HepG2 (cell line): ENCODE data around the gene WASF1. TPM values are rescaled to one million over a fixed set of nuclear protein-coding genes. Genes with fewer than 3 reads are reported as not detected.

ENCODE experiments used
- ARNT2 ChIP-seq: sonication (generic); formaldehyde crosslinking; IDR thresholded peaks from 2 replicates; pipeline ENCODE4 v1.8.0; 2022; ENCODE audit warnings: mild to moderate bottlenecking, low read depth, missing genetic modification reagents, moderate library complexity
- BCLAF1 ChIP-seq: fragments of 450-650 bp; IDR thresholded peaks from 2 replicates; pipeline ENCODE4 v1.6.1; 2017; ENCODE audit warnings: mild to moderate bottlenecking
- BORCS8-MEF2B ChIP-seq: sonication (generic); formaldehyde crosslinking; IDR thresholded peaks from 2 replicates; pipeline ENCODE4 v1.8.0; 2022; ENCODE audit warnings: mild to moderate bottlenecking, missing genetic modification reagents
- CBX2 ChIP-seq, 2 experiments: fragments of 200-600 bp in 1 of 2; sonication (generic); formaldehyde crosslinking in 1 of 2; IDR thresholded peaks; 2 replicates each; pipeline versions ENCODE4 v1.7.0 to v1.8.1; 2018 to 2022; ENCODE audit warnings: low read depth in 2 of 2, low read length in 1 of 2, mild to moderate bottlenecking in 1 of 2, missing genetic modification reagents in 1 of 2
- FOXC1 ChIP-seq: sonication (generic); formaldehyde crosslinking; IDR thresholded peaks from 2 replicates; pipeline ENCODE4 v1.8.0; 2022; ENCODE audit warnings: mild to moderate bottlenecking, missing genetic modification reagents, borderline replicate concordance
- KLF11 ChIP-seq: IDR thresholded peaks from 2 replicates; pipeline ENCODE4 v1.6.1; 2016; ENCODE audit warnings: missing compliant biosample characterization
- LCORL ChIP-seq, 2 experiments: fragments of 450-650 bp in 1 of 2; sonication (generic) in 1 of 2; formaldehyde crosslinking in 1 of 2; IDR thresholded peaks; 2 replicates each; pipeline versions ENCODE4 v1.5.0 to v1.6.1; 2017 to 2020; ENCODE audit warnings: antibody characterized with exemption in 1 of 2, missing genetic modification reagents in 1 of 2
- NCOA1 ChIP-seq: sonication (generic); formaldehyde crosslinking; IDR thresholded peaks from 2 replicates; pipeline ENCODE4 v1.9.0; 2021; ENCODE audit warnings: missing genetic modification reagents
- NFATC3 ChIP-seq: sonication (generic); formaldehyde crosslinking; IDR thresholded peaks from 2 replicates; pipeline ENCODE4 v1.5.1; 2020; ENCODE audit warnings: mild to moderate bottlenecking, missing genetic modification reagents
- NFE2L1 ChIP-seq: sonication (generic); formaldehyde crosslinking; IDR thresholded peaks from 2 replicates; pipeline ENCODE4 v1.4.0; 2020; ENCODE audit warnings: missing genetic modification reagents, mild to moderate bottlenecking, borderline replicate concordance
- NONO ChIP-seq, 2 experiments: fragments of 450-650 bp in 1 of 2; sonication (generic) in 1 of 2; formaldehyde crosslinking in 1 of 2; IDR thresholded peaks in 1 of 2; conservative IDR thresholded peaks in 1 of 2; 2 replicates each; pipeline versions ENCODE4 v1.6.1 to v1.8.0; 2017 to 2022; ENCODE audit warnings: mild to moderate bottlenecking in 1 of 2, missing genetic modification reagents in 1 of 2, moderate library complexity in 1 of 2
- NR2F1 ChIP-seq, 2 experiments: fragments of 450-650 bp in 1 of 2; formaldehyde crosslinking in 1 of 2; IDR thresholded peaks; 2 replicates each; pipeline versions ENCODE4 v1.5.0 to v1.6.1; 2016 to 2020; ENCODE audit warnings: mild to moderate bottlenecking in 1 of 2, missing compliant biosample characterization in 1 of 2, missing genetic modification reagents in 1 of 2, moderate library complexity in 1 of 2
- RBAK ChIP-seq: sonication (generic); formaldehyde crosslinking; IDR thresholded peaks from 2 replicates; pipeline ENCODE4 v1.5.1; 2020; ENCODE audit warnings: mild to moderate bottlenecking, missing genetic modification reagents
- SP140L ChIP-seq: sonication (generic); formaldehyde crosslinking; IDR thresholded peaks from 2 replicates; pipeline ENCODE4 v1.4.0; 2020; ENCODE audit warnings: missing genetic modification reagents, borderline replicate concordance
- ZNF235 ChIP-seq: sonication (generic); formaldehyde crosslinking; IDR thresholded peaks from 2 replicates; pipeline ENCODE4 v1.8.1; 2023; ENCODE audit warnings: mild to moderate bottlenecking, missing genetic modification reagents, borderline replicate concordance
- ZNF414 ChIP-seq: sonication (generic); formaldehyde crosslinking; IDR thresholded peaks from 2 replicates; pipeline ENCODE4 v1.5.0; 2020; ENCODE audit warnings: missing genetic modification reagents
- ZNF441 ChIP-seq: sonication (generic); formaldehyde crosslinking; IDR thresholded peaks from 2 replicates; pipeline ENCODE4 v1.7.0; 2021; ENCODE audit warnings: missing genetic modification reagents, borderline replicate concordance
- ZNF446 ChIP-seq: sonication (generic); formaldehyde crosslinking; IDR thresholded peaks from 2 replicates; pipeline ENCODE4 v1.5.0; 2020; ENCODE audit warnings: mild to moderate bottlenecking, missing genetic modification reagents
- ZSCAN20 ChIP-seq: sonication (generic); formaldehyde crosslinking; IDR thresholded peaks from 2 replicates; pipeline ENCODE4 v1.4.0; 2020; ENCODE audit warnings: missing genetic modification reagents, mild to moderate bottlenecking, borderline replicate concordance
- ZSCAN21 ChIP-seq: sonication (generic); formaldehyde crosslinking; IDR thresholded peaks from 2 replicates; pipeline ENCODE4 v1.8.0; 2022; ENCODE audit warnings: mild to moderate bottlenecking, missing genetic modification reagents, moderate library complexity, borderline replicate concordance
- ZSCAN9 ChIP-seq: IDR thresholded peaks from 2 replicates; pipeline ENCODE4 v1.6.1; 2016; ENCODE audit warnings: borderline replicate concordance
- polyA plus RNA-seq, 8 experiments: library from polyadenylated mRNA; depleted of rRNA in 3 of 8; stranded (reverse) in 7 of 8; unstranded in 1 of 8; fragments of >200 nt; fragmentation: Illumina TruSeq in 4 of 8; extraction: Trizol in 4 of 8; gene quantifications; 2 replicates each; pipeline versions ENCODE4 v1.2.1 to v1.2.3, GENCODE V29; 2011 to 2016; ENCODE audit warnings: low read depth in 4 of 8, missing spikeins in 1 of 8, mixed read lengths in 1 of 8; ENCODE audit not compliant: insufficient read depth in 1 of 8
- total RNA-seq, 5 experiments: library from RNA; depleted of rRNA; stranded (reverse); fragments of >200 nt; fragmentation: Illumina TruSeq; extraction: Trizol; gene quantifications; 2 replicates each; pipeline ENCODE4 v1.2.3, GENCODE V29; 2016; ENCODE audit warnings: low read depth in 1 of 5

WASF1 gene
- total and polyA plus RNA-seq, 2 of the 13 experiments (the other 11 are each of a cell fraction or from before 2014, with no cell fraction given): 8.5 to 17.3 TPM

- TF ChIP-seq CBX2 (IDR thresholded peaks at IDR 0.05; ENCODE audit: low read depth, low read length): no peak
- 0 out of 2 replicates have a peak, but pooled peaks have one; percentile 63 for TF ChIP-seq CBX2 (CRISPR knock-in tag; IDR thresholded peaks at IDR 0.05; ENCODE audit: low read depth)
- no peak; the same call in 1 of the 2 replicates for TF ChIP-seq ZNF414 (CRISPR knock-in tag)
- TF ChIP-seq ZNF446 (CRISPR knock-in tag): no peak
- peak; percentile 50; the same call in 1 of the 2 replicates for TF ChIP-seq FOXC1
- TF ChIP-seq NFE2L1 (CRISPR knock-in tag): no peak
- TF ChIP-seq SP140L: no peak
- no peak for TF ChIP-seq ARNT2 (CRISPR knock-in tag)
- TF ChIP-seq ZNF441 (CRISPR knock-in tag): 0 out of 2 replicates have a peak, but pooled peaks have one; percentile 28
- TF ChIP-seq ZNF235: no peak
- TF ChIP-seq BORCS8-MEF2B (CRISPR knock-in tag): no peak
- 0 out of 2 replicates have a peak, but pooled peaks have one; percentile 1 for TF ChIP-seq NCOA1
- no peak for TF ChIP-seq KLF11 (CRISPR knock-in tag)
- no peak for TF ChIP-seq RBAK (CRISPR knock-in tag)
- TF ChIP-seq NR2F1 (CRISPR knock-in tag; IDR thresholded peaks at IDR 0.05): no peak
- no peak for TF ChIP-seq NFATC3
- TF ChIP-seq LCORL (IDR thresholded peaks at IDR 0.05): no peak; the same call in 1 of the 2 replicates
- peak; percentile 58; the same call in 1 of the 2 replicates for TF ChIP-seq LCORL (CRISPR knock-in tag; IDR thresholded peaks at IDR 0.05)
- no peak for TF ChIP-seq NONO (IDR thresholded peaks at IDR 0.05)
- 0 out of 2 replicates have a peak, but pooled peaks have one; percentile 39 for TF ChIP-seq NONO (CRISPR knock-in tag; conservative IDR thresholded peaks at IDR 0.05)
- TF ChIP-seq BCLAF1: no peak
- TF ChIP-seq ZSCAN20 (CRISPR knock-in tag): no peak
- TF ChIP-seq ZSCAN9 (CRISPR knock-in tag): 0 out of 2 replicates have a peak, but pooled peaks have one; percentile 37
- 0 out of 2 replicates have a peak, but pooled peaks have one; percentile 28 for TF ChIP-seq ZSCAN21 (CRISPR knock-in tag)
Measured at GRCh38 chr6:110178626-110179405, 654 bp downstream of the WASF1 start (continued).
